HG03097 (cell line): ENCODE data around the gene TP53I13.
"Not testable (repeated sequence)": the region's sequence is repeated elsewhere in the genome, so short reads cannot be mapped to it uniquely, and the experiment has no call there.

Experiments used
- ATAC-seq: cut with Tn5 transposase; IDR thresholded peaks from one replicate; pipeline ENCODE4 v1.9.1; 2021; ENCODE audit not compliant: unreplicated experiment, low FRiP score

The TP53I13 gene, protein sequence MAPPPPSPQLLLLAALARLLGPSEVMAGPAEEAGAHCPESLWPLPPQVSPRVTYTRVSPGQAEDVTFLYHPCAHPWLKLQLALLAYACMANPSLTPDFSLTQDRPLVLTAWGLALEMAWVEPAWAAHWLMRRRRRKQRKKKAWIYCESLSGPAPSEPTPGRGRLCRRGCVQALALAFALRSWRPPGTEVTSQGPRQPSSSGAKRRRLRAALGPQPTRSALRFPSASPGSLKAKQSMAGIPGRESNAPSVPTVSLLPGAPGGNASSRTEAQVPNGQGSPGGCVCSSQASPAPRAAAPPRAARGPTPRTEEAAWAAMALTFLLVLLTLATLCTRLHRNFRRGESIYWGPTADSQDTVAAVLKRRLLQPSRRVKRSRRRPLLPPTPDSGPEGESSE

DNA sequence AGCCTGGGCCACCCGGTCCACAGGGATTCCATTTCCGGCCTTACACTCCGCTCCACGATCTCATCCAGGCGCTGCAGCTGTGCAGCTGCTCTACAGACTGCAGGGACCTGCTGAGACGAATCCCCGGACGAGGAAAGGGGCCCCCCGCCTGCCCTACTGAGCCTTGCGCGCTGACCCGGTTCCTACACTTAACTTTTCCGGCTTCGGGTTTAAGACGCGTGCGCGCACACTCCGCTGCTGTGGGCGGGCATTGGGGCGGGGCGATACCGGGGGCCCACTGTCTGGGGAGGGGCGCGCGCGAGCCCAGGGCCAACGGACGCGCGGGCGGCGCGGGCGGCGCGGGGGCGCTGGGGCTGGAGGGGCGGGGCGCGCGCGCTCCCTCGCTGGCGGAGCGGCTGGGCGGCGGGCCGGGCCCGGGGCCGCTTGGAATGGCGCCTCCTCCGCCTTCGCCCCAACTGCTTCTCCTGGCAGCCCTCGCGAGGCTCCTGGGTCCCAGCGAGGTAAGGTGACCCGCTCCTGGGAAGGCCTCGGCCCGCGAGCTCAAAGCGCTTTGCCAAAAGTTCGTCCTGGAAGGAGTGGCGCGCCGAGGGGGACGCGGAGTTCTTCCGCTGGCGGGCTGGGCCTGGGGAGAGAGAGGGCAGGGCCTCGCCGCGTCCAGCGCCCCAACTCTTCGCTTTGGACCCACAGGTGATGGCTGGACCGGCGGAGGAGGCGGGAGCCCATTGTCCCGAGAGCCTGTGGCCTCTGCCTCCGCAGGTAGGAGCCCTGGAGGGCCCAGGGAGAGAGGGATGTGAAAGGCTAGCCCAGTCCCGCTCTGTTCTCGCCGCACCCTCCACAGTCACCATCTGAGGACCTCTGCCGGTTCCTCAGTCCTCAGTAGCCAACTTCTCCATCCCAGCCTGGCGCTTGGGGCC, at the start of gene TP53I13:
Gene TP53I13 (plus strand): TSS at position 371 of the 914 bp plus-strand sequence. CDS start 58 bp downstream, at position 429.
- ATAC-seq, result peak; percentile 35

DNA sequence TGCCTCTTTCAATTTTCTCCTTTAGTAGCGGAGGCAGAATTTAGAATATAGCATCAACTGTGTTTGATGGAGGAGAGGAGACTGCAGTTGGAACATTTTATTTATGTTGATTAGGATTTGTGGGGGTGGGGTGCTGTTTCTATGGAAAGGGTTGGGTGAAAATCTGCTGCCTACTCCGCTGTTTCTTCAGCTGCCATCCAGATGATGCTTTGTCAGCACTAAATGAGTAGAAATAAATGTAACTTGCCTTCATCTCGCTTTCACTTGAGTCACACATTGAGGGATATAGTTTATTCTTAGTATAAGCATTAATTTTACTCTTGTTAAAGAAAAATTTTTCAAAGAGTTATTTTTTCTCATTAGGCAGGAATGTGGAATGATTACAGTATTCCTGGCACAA, 43.8 kb upstream of the TP53I13 start:
- ATAC-seq, result no peak

DNA sequence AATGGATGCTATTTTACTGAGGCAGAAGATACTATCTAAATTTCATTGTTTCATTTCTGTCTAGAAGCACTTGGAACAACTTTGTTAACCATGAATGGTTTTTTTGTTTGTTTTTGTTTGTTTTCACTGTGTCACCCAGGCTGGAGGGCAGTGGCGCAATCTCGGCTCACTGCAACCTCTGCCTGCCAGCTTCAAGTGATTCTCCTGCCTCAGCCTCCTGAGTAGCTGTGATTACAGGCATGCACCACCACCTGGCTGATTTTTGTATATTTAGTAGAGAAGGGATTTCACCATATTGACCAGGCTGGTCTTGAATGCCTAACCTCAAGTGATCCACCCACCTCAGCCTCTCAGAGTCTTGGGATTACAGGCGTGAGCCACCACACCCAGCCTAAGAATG, 42.2 kb upstream of the TP53I13 start:
- no peak for ATAC-seq

DNA sequence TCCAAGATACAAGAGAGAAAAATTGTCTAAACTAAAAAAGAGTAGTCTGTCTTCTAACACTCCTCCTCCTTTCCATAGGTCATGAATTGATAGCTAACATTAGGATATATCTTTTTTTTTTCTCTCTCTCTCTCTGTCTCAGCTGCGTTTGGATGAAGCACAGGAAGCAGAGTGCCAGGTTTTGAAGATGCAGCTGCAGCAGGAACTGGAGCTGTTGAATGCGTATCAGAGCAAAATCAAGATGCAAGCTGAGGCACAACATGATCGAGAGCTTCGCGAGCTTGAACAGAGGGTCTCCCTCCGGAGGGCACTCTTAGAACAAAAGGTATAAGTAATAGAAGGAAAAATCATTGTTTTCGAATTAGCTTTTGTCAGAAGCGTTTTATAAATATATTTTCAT, 34.5 kb upstream of the TP53I13 start:
- no peak for ATAC-seq

DNA sequence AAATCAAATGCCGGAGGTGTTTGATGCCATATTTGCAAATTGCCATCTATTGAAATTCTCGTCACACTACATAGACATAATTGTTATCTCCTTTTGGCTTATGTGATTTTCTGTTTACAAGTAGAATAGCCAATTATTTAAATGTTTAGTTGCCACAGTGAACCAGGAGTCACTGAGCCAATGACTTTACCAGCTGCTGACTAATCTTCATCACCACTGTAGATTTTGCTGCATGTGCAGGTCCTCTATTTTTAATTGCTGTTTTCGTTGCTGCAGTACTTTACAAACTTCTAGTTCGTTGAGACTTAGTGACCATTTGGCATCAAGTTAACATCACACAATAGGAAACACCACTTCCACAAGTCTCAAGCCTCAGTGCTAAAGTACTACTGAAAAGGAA, 24.4 kb upstream of the TP53I13 start:
- ATAC-seq, result no peak

DNA sequence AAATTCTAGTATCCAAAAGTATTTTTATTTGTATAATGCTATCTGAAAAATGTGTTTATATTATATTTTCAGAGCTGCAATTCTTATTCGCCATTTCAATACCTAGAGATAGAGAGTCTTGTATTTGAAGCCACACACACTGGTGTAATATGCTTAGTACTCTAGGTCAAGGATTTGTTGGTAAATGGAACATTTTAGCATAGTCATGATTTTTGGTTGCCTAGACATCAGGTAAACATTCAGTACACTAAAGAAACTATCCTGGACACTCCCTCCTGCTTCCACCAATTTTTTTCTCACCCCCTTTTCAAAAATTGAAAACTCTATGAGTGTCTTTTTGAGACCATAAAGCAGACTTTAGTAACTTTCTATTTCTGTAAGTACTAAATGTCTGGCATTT, 22.4 kb upstream of the TP53I13 start:
- ATAC-seq, result no peak

- ATAC-seq, result no peak
Measured at GRCh38 chr17:29546830-29547229, 21.7 kb upstream of the TP53I13 start.

DNA sequence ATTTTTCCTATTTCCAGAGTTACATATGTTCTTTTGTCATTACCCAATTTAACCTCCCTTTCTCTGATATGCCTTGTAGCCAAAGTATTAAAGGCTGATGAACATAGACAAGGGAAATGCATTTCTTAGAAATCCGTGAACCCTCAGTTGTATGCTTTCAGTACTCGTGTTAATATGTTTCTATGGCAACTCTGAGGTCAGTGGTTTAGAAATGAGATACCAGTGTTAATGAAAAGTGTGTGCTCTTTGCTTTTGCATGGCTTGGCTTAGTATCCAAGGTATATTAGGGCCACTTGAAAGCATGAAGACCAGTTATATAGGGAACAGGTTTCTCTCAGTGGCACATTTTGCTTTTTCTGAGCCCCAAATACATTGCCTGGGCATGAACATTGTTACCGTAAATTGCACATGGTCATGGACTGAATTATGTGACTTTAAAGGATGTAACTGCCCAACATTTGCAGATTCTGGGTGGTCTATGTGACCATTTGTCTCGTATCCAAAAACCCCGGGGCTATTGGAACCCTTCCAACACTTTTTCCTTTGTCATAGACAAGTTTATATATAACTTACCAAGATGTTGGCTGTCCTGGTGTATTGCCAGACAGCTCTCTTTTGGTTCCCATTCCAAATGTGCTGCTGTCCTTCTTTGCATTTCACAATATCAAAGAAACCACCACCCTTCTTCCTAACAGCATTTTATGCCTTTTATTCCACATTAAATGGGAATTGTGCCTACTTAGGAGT, 19.2 kb upstream of the TP53I13 start:
- ATAC-seq, result peak; percentile 69

- no peak for ATAC-seq
Measured at GRCh38 chr17:29555840-29556239, 12.7 kb upstream of the TP53I13 start.

GRCh38 chr17:29557085-29557738, 11.3 kb upstream of the TP53I13 start:
- no peak for ATAC-seq

DNA sequence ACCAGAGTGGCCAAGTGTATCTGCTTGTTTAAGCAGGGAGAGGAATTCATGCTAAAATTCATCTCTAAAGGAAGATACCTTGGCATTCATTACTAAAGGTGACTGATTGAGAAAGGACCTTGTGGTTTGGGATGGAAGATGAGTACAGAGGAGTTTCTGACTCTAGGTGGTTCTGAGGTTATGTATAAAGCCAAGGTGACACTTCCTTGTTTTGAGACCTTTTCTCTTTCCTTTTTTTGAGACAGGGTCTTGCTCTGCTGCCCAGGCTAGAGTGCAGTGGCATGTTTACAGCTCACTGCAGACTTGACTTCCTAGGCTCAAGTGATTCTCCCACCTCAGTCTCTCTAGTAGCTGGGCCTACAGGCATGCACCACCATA, 10.8 kb upstream of the TP53I13 start:
- ATAC-seq, result no peak

DNA sequence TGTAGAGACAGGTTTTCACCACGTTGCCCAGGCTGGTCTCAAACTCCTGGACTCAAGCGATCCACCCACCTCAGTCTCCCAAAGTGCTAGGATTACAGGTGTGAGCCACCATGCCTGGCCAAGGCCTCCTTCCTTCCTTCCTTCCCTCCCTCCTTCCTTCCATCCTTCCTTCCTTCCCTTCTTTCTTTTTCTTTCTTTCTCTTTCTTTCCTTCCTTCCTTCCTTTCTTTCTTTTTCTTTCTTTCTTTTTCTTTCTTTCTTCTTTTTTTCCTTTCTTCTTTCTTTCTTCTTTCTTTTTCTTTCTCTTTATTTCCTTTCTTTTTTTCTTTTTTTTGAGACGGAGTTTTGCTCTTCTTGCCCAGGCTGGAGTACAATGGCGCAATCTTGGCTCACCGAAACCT, 10.4 kb upstream of the TP53I13 start:
- ATAC-seq, result not testable (repeated sequence)

DNA sequence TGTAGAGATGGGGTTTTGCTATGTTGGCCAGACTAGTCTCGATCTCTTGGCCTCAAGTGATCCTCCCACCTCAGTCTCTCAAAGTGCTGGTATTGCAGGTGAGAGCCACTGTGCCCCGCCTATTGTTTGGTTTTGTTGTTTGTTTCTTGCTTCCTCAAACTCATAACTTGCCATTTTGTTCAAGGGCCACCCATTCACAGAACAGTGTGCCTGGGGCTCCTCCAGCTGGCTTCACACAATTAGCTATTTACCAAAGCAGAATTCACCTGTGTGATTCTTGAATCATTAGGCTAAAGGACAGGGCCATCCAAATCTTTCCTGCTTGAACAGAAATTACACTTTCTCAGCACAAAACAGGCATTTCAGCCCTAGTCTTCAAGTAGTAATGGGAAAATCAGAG, 8.9 kb upstream of the TP53I13 start:
- ATAC-seq, result no peak

- no peak for ATAC-seq
Measured at GRCh38 chr17:29560316-29560715, 8.2 kb upstream of the TP53I13 start.

DNA sequence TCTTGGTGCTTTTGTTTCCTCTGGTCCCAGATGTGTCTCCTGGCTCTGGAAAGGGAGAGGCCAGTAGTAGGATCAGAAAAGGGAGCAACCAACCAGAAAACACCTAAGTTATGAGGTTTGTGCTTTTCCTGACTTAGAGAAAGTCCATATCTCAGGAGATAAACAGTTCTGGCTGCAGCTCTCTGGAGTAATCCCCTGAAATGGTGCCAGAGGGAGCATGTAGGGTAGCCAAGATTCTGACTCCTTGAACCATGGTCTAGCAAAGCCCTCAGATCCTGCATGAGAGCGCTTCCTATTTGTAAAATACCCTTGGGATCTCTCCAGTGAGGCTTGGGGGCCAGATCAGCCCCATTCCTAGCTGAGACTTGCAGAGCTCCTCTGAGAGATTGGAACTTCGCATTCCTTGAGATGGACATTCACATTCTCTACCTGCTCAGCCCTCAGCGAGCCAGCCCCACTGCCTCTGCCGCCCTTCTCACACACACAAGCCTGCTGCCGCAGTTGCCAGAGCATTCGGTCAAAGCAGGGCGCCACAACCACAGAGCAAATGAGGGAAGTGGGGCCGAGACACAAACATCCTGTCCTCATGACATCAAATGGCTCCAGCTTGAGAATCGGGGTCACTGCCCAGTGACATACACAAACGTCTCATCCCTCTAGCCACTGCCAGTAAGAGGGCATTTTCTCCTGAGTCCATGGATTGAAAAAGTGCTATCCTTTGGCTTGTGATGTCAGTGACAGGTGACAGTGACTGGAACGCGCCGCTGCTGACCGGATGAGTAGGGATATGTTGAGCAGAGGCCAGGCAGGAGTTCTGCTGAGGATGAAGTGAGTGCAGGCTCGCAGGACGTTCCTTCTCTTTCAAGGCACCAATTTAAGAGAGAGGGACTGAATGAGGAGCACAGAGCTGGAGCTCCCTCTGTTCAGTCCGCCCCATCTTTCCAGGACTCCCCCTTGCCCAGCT, 6.7 kb upstream of the TP53I13 start:
- ATAC-seq, result no peak

DNA sequence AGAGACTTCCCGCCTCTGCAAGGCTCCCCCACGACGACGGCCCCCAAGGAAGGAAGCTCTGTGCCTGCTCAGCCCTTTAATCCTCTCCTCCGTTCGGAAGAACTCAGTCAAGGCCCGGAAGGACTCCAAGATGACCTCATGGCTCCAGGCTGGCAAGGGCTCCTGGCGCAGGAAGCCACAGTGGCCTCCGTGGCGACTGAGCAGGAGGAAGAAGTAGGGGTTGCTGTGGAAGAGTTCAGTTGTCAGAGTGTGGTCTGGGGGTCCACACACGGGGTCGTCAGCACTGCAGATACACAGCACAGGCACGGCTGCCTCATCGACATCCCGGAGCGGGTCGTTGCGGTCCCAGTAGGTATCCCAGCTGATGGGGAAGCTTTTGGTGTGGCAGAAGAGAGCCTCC, 5.9 kb upstream of the TP53I13 start:
- ATAC-seq, result no peak

- no peak for ATAC-seq
Measured at GRCh38 chr17:29563816-29564215, 4.7 kb upstream of the TP53I13 start.

- no peak for ATAC-seq
Measured at GRCh38 chr17:29565643-29566472, 2.6 kb upstream of the TP53I13 start.
